Superior temporal gyrus (tissue), 1 donor: Measurements from ENCODE around the gene CST9L.

Experiments used
- DNase-seq: peaks from one replicate; pipeline ENCODE4 v3.0.0-alpha.2; 2016; ENCODE audit errors: extremely low spot score

CST9L gene, protein sequence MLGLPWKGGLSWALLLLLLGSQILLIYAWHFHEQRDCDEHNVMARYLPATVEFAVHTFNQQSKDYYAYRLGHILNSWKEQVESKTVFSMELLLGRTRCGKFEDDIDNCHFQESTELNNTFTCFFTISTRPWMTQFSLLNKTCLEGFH

DNA sequence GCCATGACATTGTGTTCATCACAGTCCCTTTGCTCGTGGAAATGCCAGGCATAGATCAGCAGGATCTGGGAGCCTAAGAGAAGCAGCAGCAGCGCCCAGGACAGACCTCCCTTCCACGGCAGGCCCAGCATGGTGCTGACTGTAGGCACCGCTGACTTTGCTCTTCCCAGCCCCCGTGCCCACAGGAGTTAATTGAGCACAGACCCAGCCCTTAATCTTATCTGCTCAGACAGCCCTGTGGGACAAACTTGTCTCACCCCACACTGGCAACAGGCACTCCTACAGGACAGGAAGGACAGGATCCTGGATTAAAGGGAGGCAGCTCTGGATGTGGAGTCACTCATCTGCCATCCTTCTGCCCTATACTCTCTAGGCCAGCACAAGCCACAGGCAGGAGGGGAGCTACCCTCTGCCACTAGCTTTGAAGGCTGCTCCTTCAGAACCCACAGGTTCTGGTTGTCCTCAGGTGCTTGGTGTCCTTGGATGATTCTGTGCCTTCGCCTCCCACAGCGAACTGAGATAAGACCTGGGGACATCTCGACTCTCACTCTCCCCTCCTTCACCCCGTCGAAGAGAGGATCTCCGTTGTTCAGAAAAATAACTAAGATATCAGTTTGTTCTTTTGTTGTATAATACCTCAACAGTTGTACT lies at the start of gene CST9L:
CST9L (minus strand) TSS at position 165 of the 651 bp plus-strand sequence; CDS start at position 131, 34 bp downstream.
- DNase-seq = no peak

- no peak for DNase-seq
Measured at GRCh38 chr20:23614163-23614562, 45.9 kb upstream of the CST9L start.

DNA sequence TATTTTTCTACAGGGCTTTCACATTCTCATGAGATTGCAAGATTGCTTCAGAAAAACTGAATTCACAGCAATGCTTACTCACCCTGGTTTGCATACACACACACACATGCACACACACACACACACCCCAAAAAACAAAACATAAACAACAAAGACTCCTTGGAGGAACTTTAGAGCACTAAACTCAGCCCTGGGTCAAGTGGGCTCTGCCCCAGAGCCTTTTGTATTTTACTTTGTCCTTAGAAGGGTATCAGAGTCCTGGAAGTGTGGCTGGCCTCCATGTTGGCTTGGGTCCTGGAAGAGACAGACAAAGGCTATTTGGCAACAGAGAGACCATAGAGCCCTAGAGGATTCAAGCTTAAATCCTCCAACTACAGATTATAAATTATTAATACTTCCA lies 45.4 kb upstream of the CST9L start:
- no peak for DNase-seq

GRCh38 chr20:23612396-23612795 lies 44.1 kb upstream of the CST9L start:
- peak; percentile 46 for DNase-seq

GRCh38 chr20:23609486-23610109 lies 41.3 kb upstream of the CST9L start:
- no peak for DNase-seq

DNA sequence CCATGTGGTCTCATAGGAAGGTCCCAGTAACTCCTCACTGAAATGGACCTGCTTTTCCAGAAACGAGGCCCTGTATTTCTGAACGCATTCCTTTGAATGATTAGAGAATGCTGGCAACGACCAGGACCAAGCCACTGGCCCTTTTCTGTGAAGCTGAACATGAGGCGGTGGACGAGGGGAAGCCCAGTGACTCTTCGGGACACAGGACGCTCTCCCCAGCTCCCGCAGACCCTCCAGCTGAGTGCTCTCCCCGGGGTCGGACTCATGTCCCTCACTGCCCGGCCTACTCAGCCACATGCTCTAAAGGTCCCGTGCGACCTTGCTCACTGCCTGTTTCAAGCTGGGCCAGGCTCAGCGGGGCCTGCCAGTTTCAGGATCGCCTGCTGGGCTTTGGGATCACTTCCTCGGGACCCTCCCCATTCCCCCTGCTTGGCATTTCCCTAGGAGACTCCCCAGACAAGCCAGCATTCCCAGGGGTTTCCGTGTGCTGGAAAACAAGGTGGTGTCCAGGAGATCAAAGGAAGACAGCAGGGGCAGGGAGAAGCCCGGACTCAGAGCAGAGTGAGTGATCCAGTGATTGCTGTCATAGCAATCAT lies 40.1 kb upstream of the CST9L start:
- DNase-seq = no peak

GRCh38 chr20:23607497-23608245 lies 39.4 kb upstream of the CST9L start:
- no peak for DNase-seq

GRCh38 chr20:23606652-23607049 lies 38.4 kb upstream of the CST9L start:
- peak; percentile 84 for DNase-seq

GRCh38 chr20:23605867-23606651 lies 37.8 kb upstream of the CST9L start, which contains the start of gene CST9:
TSS of gene CST9 (minus strand) at chr20:23605917. CDS start at chr20:23605864, 53 bp downstream.
- DNase-seq = no peak

GRCh38 chr20:23604306-23604705 lies 36.0 kb upstream of the CST9L start:
- DNase-seq = no peak

GRCh38 chr20:23603321-23603720 lies 35.0 kb upstream of the CST9L start:
- no peak for DNase-seq

DNA sequence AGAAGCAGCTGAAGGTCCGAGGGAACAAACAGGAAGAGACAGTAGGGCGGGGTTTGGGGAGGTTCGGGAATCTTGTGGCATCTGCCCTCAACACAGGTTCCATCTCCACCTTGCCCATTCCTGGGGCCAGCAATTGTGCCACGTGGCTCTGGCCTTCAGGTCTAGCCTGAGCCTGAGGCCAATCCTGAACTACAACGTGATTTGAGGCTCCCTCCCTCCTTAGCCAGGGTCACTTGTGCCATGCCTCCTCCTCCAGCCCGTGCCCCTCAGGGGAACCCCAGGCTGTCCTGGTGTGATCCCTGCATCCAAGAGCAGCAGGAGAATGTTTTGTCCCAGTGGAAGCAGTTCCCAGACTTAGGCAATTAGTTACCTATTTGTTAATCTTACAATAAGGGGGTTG lies 34.4 kb upstream of the CST9L start:
- DNase-seq = no peak

DNA sequence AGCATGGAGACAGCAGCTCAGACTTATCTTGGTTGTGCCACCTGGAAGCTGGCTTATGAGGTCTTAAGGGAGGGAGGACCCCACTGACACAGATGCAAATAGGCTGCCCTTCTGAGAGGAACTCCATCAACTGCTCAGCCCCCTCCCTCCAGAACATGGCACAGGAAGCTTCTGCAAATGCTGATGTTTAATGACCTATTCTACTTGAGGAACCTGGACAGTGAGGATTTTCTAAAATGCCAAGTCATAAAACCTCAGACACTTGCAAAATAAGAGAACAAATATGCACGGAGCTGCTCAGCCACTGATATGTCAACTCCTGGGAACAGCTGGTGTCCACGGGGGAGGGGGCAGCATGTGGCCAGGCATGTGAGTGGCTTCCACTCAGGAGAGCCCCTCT lies 34.0 kb upstream of the CST9L start:
- DNase-seq = no peak

DNA sequence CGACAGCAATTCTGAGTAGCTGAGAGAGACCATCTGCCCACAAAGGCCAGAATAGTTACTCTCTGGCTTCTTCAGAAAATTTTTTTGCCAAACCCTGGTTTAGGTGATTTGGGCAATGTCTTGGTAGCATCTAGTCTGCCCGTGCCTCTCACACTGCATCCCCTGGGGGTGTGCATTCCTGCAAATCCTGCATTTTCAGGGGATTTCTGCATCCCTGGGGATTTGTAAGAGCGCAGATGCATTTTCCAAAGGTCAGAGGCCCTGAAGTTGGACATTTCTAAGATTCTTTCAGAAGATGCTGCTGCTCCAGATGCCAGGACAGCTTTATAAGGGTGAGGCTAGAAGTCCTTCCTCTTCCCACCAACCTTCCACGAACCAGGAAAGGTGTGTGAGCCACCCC lies 33.4 kb upstream of the CST9L start:
- no peak for DNase-seq

DNA sequence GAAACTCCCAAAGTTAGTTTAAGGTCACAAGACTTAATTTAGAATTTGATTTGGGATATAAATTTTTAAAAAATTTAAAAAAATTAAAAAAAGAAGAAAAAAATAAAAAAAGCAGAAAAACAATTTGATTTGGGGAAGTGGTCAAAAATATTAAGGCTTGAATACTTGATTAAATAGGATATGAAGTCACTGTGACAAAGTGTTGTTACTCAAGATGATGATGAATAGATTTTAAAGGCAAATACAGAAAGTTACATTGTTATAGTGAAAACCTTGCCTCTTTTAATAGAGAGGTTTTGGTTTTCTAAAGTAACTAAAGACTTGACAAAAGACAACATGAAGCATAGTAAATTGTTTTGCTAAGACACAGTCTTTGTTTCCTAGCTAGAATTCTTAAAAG lies 30.2 kb upstream of the CST9L start:
- no peak for DNase-seq

DNA sequence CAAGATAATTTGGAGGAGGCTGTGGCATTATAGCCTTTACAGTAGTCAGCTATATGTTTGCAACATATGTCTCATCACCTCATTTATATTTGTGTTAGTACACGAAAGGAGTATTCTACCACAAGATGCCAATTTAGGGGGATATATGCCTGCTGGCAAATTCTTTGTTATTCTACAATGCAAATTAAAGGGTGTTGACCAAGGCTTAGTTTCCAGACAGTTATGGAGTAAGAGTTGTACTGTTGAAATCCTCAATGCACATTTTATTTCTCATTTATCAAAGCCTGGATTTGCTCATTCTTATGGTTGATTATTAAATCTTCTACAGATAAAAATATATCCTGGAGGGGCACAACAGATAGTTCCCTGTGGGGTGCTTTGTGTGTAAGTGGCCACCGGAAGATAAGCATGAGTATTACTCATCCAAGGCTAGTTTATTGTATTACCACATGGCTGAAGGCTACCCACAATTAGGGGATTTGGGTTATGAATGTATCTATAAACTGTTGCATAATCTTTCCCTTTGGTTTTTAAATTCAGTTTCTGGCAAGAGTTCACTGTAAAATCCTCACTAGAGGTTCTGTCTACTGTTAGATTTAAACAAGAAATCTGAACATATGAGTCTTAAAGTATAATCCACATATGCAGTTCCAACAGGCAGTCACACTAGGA lies 28.4 kb upstream of the CST9L start:
- no peak for DNase-seq

DNA sequence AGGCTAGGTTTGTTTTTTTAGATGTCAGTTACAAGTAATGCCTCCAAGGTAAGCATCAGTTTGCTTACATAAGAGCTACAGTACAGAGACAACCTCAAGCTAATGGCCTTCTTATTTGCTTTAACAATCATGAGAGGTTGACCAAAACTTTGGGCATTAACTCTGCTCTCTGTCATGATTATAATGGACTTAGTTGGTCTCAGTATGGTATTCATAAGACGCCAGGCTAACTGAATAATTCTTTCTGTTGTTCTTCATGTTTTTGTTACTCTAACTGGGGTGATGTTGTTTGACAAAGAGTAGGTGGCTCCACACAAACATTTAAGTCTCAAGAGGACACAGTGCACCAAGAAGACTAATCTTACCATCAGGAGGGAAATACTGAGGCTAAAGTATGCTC lies 27.7 kb upstream of the CST9L start:
- DNase-seq = no peak

- no peak for DNase-seq
Measured at GRCh38 chr20:23588434-23589403, 20.4 kb upstream of the CST9L start.

GRCh38 chr20:23587631-23588030 lies 19.3 kb upstream of the CST9L start:
- DNase-seq = no peak
